HG03135 (cell line): ENCODE results near the gene SLC7A10.
"Not testable (repeated sequence)": the region's sequence is repeated elsewhere in the genome, so short reads cannot be mapped to it uniquely, and the experiment has no call there.

Source experiments
- ATAC-seq: cut with Tn5 transposase; IDR thresholded peaks from one replicate; pipeline ENCODE4 v1.9.1; 2021; ENCODE audit warnings: mild to moderate bottlenecking, moderate library complexity; ENCODE audit not compliant: unreplicated experiment

The SLC7A10 gene

DNA sequence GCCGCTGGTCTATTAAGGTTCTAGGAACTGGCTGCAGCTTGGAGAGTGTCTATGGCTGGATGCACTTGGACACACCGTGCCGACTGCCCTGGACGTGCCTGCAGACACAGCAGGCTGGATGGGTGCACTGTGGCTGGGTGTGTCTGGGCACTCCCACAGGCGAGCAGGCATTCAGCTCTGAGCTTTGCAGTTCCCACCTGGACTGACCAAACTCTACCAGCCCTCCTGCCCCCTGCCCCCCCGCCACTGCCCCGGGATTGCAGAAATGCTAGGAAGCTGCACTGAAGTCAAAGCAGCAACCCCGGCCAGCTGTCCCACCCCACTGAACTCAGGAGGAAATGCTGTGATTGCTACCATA, 38.5 kb downstream of the SLC7A10 start:
- ATAC-seq: no peak

DNA sequence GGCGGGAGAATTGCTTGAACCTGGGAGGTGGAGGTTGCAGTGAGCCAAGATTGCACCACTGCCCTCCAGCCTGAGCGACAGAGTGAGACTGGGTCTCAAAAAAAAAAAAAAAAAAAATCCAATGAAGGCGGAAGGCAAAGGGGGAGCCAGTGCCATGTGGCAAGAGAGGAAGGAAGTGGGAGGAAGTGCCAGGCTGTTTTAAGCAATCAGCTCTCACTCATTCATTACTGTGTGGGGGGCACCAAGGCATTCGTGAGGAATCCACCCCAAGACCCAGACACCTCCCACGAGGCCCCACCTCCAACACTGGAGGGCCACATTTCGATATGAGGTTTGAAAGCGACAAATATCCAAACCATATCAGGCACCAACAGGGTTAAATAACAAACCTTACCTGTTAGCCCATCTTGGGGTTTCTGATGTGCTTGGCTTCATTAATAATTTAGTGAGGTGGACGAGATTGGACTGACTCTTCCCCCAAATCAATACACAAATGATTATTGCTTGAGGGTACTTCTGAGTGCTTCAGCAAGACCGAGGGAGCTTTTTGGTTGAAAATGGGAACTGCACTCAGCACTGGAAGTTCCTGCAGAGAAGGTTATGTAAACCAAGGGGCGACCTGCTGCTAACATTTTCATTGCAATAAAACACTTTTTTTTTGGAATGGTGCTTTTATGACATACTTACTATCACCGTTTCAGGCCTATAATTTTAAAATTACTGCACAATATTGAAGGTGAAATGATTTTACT, 39.0 kb downstream of the SLC7A10 start:
- ATAC-seq: no peak

DNA sequence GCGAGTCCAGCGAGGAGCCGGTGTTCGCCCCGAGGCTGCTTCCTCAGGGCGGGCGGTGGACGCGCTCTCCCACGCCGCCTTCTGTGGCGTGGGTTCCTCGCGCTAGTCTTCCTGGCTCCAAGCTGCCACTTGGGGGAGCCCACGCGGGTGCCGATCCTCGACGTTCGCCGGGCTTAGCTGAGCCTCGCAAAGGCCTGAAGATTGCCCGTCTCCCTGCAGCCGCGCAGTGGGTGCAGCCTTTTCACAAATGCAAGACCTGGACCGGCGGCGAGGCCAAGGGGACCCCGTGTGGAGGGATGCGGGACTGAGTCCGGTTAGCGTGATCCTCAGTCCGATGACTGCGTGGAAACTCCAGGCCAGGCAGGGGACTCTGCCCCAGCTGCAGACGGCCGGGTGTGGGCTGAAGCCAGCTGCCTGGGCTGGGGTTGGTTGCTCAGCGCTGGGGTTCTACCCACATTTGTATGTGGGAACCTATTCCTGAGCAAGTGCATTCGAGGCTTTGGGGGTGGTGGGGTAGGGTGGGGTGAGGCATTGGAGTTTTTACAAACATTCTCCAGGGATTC, 48.2 kb downstream of the SLC7A10 start:
- ATAC-seq: peak; percentile 31

DNA sequence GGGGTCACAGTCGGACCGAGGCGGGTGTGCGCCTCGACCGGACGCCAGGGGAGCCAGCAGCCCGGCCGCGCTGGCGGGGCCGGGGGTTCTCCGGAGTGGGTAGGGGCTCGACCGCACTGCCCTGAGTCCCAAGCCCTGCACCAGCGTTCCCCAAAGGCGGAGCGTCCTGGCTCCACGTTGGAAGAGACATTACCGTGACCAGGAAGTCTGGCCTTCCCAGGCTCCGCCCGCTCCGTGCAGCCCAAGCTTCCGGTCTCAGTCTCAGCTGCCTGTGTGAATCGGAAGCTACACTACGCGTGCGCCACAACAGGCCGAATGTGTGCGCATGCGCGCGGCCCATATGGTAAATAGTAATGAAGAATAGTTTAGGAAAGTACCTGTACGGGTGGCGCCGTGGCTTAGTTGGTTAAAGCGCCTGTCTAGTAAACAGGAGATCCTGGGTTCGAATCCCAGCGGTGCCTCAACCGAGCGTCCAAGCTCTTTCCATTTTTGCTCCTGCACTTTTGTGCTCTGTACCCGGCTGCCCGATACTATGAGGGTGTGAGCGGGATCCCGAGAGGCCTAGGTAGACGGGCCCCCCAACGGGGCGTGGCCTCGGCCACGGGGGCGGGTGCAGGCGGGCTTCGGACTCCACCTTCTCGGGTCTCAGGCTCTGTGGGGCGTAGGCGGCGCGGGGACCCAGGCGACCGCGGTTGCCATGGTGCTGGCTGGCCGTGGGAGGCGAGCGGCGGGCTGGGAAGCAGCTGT, 48.8 kb downstream of the SLC7A10 start:
- peak; percentile 82 for ATAC-seq

DNA sequence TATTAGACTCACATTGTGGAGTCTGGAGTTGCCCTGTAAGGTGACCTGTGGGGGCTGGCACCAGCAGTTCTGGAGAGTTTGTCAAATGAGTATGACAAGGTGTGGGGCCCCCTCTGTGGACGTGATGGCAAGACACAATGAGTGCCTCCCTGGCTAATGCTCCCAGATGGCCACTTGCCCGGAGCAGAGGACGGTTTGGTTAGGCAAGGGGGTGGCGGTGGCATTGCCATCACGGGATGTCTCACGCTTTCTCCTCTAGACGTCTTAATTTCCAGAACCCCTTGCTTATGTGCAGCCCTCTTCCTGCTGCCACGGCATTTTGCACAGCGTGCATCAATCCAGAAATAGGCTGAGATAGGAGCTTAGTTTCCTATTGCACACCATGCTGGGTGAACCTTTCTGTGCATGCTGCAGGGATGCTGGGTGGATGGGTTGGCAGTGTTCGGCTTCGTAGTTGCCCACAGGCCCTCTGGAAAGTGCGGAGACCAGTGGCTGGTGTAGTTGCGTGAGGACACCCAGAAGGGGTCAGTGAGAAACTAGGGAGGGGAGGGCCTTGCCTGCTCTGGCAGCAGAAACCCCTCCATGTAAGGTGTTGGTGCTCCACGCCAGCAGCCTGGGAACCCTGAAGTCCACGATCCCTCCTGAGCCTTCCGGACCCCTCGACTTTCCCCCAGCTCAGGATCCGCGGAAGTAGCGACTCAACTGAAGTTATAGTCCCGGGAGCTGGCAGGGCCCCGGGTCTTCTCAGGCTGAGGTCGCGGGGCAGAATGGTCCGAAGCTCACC, 49.6 kb downstream of the SLC7A10 start:
- peak; percentile 10 for ATAC-seq

DNA sequence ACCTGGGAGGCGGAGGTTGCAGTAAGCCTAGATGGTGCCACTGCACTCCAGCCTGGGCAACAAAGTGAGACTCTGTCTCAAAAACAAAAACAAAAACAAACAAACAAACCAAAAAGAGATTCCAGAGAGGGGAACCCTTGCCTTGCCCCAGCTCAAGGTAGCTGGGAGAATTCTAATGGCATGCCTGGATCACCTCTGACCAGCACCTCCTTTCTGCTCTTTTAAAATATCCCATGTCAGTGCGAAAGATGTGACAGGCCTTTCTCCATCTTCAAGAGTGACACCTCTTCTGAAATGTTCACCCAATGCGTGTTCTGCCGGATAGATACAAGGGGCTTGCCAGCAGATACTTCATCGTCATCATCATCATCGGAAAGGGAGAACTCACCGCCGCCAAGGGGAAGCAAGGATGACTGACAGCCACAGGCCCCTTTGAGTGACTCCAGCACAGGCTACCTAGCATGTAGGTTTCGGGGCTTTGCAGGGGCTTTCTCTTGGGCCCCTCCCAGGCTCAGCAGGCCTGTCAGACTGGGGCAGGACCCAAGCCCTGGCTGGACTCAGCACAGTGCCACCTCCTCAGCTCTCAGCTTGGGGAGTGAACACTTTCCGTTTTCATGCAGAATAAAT, 50.4 kb downstream of the SLC7A10 start:
- no peak for ATAC-seq

DNA sequence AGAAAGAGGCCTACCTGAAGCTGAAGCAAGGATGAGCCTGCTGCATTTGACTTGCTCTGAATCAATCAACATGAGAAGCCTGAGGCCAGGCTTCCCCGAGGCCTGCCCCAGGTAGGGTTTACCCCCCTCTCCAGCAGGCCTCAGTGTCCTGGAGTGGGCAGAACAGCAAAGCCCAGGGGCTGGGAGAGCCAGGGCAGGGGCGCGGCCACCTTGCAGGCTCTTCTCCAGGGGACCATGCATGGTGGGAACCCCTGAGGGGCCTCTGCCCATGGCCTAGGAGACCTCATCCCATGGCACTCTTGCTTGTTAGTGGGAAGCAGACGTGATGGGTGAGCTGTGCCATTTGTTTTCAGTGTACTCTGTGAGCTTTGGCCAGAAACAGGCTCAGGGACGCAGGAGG, 51.5 kb downstream of the SLC7A10 start:
- ATAC-seq: no peak

DNA sequence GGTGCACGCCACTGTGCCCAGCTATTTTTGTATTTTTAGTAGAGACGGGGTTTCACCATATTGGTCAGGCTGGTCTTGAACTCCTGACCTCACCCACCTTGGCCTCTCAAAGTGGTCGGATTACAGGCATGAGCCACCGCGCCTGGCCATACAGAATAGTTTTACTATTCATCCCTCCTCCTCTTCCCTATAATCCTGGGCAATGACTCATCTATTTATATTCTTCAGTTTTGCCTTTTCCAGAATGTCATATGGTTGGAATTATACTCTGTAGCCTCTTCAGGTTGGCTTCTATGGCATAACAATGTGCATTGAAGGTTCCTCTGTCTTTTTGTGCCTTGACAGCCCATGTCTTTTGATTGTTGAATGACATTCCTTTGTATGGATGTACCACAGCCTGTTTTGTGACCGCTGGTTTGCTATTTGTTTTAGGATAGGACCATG, 53.7 kb downstream of the SLC7A10 start:
- no peak for ATAC-seq

DNA sequence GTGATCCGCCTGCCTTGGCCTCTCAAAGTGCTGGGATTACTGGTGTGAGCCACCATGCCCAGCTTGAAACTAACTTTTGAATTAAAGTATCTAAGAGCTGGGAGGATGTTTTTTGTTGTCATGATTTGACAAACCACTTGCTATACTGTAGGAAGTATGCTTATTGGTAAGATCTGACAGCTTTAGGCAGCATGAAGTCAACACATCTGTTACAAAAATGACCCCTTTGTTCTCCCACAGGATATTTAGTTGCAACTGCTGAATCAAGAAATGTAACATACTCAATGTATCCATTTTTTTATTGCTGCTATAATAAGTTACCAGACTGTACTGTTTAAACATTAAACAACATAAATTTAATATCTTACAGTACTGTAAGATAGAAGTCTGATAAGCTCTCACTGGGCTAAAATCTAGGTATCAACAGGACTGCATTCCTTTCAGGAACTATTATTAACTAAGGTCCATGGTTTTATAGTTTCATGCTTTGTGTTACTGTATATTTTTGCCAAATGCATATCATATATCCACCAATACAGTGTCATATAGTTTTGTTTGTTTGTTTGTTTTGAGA, 54.3 kb downstream of the SLC7A10 start:
- no peak for ATAC-seq

DNA sequence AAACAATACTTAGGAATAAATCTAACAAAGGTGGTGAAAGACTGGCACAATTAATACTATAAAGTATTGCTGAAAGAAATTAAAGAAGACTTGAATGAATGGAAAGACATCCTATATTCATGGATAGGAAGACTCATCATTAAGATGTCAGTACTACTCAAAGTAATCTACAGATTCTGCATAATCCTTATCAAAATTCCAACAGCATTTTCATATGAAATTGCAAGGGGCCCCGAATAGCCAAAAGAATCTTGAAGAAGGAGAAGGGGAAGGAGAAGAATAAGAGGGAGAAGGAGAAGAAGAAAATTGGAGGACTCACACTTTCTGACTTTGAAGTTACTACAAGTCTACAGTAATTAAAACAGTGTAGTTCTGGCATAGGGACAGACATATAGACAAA, 57.1 kb downstream of the SLC7A10 start:
- ATAC-seq: no peak

DNA sequence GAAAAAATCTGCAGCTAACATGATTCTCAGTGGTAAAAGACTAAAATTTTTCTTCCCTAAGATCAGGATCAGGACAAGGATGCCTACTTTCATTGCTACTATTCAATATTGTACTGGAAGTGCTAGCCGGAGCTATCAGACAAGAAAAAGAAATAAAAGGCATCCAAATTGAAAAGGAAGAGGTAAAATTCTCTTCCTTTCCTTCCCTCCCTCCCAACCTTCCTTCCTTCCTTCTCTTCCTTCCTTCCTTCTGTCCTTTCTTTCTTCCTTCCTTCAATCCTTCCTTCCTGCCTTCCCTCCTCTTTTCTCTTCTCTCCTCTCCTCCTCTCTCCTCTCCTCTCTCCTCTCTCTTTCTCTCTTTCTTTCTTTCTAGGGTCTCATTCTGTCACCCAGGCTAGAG, 58.2 kb downstream of the SLC7A10 start:
- no peak for ATAC-seq

DNA sequence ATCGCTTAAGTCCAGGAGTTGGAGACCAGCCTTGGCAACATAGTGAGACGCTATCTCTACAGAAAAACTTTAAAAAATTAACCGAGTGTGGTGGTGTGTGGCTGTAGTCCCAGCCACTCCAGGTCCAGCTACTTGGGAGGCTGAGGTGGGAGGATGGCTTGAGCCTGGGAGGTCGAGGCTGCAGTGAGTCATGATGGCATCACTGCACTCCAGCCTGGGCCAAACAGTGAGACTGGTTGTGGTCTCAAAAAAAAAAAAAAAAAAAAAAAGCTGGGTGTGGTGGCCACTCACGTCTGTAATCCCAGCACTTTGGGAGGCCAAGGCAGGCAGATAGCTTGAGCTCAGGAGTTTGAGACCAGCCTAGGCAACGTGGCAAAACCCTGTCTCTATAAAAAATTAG, 59.6 kb downstream of the SLC7A10 start:
- ATAC-seq: not testable (repeated sequence)

DNA sequence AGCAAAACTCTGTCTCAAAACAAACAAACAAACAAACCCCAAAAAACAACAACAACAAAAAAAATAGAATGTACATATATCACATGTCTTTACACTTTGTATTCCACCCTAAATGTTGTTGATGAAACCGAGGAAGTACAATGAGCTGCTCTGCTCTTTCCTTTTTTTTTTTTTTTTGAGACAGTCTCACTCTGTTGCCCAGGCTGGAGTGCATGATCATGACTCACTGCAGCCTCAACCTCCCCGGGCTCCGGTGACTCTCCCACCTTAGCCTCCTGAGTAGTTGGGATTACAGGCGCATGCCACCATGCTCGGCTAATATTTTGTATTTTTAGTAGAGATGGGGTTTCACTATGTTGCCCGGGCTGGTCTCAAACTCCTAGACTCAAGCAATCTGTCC, 62.2 kb downstream of the SLC7A10 start:
- ATAC-seq: no peak

DNA sequence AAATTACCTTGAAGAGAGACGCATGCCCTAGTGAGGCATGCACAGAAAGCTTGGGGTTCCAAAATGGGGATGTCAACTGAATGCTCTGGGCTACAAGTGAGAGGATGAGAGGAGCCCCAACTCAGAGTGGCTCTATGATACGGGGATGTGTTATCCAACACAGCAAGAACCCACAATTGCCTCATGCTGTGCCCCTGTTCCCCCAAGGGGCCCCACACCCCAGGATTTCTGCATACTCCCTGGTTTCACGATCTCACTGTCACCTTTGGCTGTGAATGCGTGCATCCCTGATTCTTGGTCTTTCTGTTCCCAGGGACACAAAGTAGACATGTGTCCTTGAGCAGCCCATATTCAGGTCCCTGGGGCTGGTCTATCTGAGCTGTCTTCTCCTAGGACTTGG, 64.4 kb downstream of the SLC7A10 start:
- ATAC-seq: no peak

DNA sequence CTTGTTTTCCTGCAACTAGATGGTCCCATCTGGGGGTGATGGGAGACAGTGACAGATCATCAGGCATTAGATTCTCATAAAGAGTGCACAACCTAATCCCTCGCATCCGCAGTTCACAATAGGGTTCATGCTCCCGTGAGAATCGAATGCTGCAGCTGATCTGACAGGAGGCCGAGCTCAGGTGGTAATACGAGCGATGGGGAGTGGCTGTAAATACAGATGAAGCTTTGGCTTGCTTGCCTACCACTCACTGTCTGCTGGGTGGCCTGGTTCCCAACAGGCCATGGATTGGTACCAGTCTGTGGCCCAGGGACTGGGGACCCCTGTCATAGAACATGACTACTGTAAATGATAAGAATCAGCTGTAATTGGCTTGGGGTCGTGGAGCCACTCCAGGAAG, 65.8 kb downstream of the SLC7A10 start:
- no peak for ATAC-seq

DNA sequence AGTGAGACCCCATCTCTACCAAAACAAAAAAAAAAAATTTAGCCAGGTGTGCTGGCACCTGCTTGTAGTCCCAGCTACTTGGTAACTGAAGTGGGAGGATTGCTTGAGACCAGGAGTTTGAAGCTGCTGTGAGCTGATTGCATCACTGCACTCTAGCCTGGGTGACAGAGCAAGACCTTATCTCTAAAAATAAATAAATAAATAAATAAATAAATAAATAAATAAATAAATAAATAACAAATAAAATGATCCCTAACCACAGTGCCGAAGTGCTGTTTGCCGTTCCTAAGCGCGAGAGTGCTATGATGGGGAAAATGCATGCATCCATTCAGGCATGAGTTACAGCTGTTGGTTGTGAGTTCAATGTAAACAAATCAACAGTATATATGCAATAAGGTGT, 66.5 kb downstream of the SLC7A10 start:
- ATAC-seq: no peak
